Glutamatergic neuron (in vitro differentiated cells): ENCODE results near the gene HIRIP3. TPM values are rescaled to one million over a fixed set of nuclear protein-coding genes. Genes with fewer than 3 reads are reported as not detected.
A peak's percentile ranks its signal among the peaks of the same experiment; 100 is the strongest.
"Not testable (repeated sequence)": the region's sequence is repeated elsewhere in the genome, so short reads cannot be mapped to it uniquely, and the experiment has no call there.

Source experiments
- DNase-seq: peaks from one replicate; pipeline ENCODE4 v3.0.0; 2022
- H3K27ac Mint-ChIP-seq: one replicate; pipeline ENCODE4 v1.8.0; 2020; ENCODE audit warnings: mild to moderate bottlenecking, mixed read lengths, inconsistent platforms; ENCODE audit not compliant: unreplicated experiment
- H3K27me3 Mint-ChIP-seq: one replicate; pipeline ENCODE4 v1.8.0; 2020; ENCODE audit warnings: mild to moderate bottlenecking, moderate library complexity, mixed read lengths, inconsistent platforms; ENCODE audit not compliant: unreplicated experiment
- H3K36me3 Mint-ChIP-seq: one replicate; pipeline ENCODE4 v1.8.0; 2020; ENCODE audit warnings: mild to moderate bottlenecking, mixed read lengths, inconsistent platforms; ENCODE audit not compliant: unreplicated experiment
- H3K4me1 Mint-ChIP-seq: one replicate; pipeline ENCODE4 v1.8.0; 2020; ENCODE audit warnings: mild to moderate bottlenecking, low read depth, mixed read lengths, inconsistent platforms; ENCODE audit not compliant: unreplicated experiment
- H3K4me3 Mint-ChIP-seq: one replicate; pipeline ENCODE4 v1.8.0; 2020; ENCODE audit warnings: mild to moderate bottlenecking, mixed read lengths, inconsistent platforms; ENCODE audit not compliant: unreplicated experiment
- H3K9me3 Mint-ChIP-seq: one replicate; pipeline ENCODE4 v1.8.0; 2020; ENCODE audit warnings: mild to moderate bottlenecking, moderate library complexity, mixed read lengths, inconsistent platforms; ENCODE audit not compliant: unreplicated experiment
- total RNA-seq: library from RNA; stranded (reverse); fragmentation: NEBNext Ultra II Directional; extraction: Animal tissue kit (Norgen Biotek cat#: 25700); gene quantifications from one replicate; pipeline ENCODE4 v1.2.1, GENCODE V29; 2021; ENCODE audit not compliant: unreplicated experiment
- TF ChIP-seq, protein P1 (sequence below): fragments of 200-600 bp; sonication (generic); IDR thresholded peaks from one replicate; pipeline ENCODE4 v1.5.0; 2021; ENCODE audit not compliant: partially characterized antibody, unreplicated experiment

Gene HIRIP3
- total RNA-seq, 1 donor from 2014 or later = 12.2 TPM

DNA sequence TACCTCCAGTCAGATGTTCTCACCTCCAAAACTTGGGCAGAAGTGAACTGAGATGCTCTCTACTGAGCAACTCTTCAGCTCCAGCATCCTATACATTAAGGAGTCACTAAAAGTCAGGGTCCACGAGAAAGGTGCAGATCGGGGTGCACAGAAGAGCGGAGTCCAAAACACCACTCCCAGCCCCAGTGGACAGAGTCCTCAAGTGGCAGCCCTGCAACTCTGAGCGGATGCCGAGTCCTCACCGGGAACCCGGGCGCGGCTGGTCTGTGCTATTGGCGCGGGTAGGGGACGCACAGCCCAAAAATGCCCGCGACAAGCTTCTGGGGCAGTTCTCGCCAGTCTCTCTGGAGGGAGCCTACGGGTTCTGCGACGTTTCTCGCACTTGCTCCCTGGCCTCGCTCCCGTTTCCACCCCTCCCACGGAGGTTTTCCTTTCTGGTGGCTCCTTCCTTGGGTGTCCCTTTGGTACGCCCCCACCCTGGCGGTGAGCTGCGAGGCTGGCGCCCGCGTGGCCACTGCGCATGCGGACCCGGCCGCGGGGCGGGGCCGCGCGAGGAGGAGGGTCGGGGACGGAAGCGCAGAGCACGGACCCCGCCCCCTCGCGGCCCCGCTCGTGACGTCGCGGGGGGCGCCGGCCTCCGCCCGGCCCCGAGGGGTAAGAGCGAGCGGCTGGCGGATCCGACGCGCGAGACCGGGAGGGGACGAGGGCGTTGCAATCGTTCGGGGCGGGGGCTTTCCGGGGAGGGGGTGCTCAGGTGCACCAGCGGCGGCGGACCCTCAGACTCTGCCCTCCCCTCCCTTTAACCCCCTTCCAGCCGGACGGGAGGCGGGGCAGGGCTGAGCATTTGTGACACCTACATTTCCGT, 33.7 kb downstream of the HIRIP3 start, which contains the start of gene TMEM219:
Gene TMEM219, plus strand, starts transcription at position 601 of the 865 bp plus-strand sequence. CDS start 1,065 bp downstream, outside the sequence.
- H3K27me3 Mint-ChIP-seq = peaks cover 2% of the 10 kb centered on the region
- H3K27ac Mint-ChIP-seq = peak within 1 kb of the TSS; percentile 62
- no peaks in the 10 kb centered on the region for H3K4me1 Mint-ChIP-seq
- DNase-seq = peak; percentile 91
- H3K4me3 Mint-ChIP-seq = peak within 1 kb of the TSS; percentile 95
- peaks cover 6% of the 10 kb centered on the region for H3K9me3 Mint-ChIP-seq
- TF ChIP-seq, protein P1, sequence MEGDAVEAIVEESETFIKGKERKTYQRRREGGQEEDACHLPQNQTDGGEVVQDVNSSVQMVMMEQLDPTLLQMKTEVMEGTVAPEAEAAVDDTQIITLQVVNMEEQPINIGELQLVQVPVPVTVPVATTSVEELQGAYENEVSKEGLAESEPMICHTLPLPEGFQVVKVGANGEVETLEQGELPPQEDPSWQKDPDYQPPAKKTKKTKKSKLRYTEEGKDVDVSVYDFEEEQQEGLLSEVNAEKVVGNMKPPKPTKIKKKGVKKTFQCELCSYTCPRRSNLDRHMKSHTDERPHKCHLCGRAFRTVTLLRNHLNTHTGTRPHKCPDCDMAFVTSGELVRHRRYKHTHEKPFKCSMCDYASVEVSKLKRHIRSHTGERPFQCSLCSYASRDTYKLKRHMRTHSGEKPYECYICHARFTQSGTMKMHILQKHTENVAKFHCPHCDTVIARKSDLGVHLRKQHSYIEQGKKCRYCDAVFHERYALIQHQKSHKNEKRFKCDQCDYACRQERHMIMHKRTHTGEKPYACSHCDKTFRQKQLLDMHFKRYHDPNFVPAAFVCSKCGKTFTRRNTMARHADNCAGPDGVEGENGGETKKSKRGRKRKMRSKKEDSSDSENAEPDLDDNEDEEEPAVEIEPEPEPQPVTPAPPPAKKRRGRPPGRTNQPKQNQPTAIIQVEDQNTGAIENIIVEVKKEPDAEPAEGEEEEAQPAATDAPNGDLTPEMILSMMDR = peak; percentile 64
- peaks cover 4% of the 10 kb centered on the region for H3K36me3 Mint-ChIP-seq

DNA sequence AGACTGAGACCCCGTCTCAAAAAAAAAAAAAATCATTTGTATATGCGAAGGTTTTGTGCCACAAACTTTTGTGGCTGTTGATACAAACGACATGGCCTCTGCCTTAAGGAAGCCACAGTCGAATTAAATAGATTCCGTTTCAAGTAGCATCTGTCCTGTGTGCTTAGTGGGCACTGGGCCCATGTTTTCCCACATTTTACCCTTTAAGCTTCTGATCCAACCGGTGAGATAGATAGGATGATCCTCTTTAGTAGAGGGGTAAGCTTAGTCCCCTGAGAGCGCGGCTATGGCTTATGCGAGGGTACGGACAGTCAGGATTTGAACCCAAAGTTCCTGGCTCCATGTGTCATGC, 34.3 kb downstream of the HIRIP3 start:
- H3K4me1 Mint-ChIP-seq = no peaks in the 10 kb centered on the region
- H3K36me3 Mint-ChIP-seq = peaks cover 2% of the 10 kb centered on the region
- peaks cover 5% of the 10 kb centered on the region for H3K9me3 Mint-ChIP-seq
- H3K27ac Mint-ChIP-seq = peak overlapping the region; percentile 59
- H3K4me3 Mint-ChIP-seq = peak overlapping the region; percentile 87
- H3K27me3 Mint-ChIP-seq = peaks cover 2% of the 10 kb centered on the region
- TF ChIP-seq, protein P1 = no peak
- no peak for DNase-seq

DNA sequence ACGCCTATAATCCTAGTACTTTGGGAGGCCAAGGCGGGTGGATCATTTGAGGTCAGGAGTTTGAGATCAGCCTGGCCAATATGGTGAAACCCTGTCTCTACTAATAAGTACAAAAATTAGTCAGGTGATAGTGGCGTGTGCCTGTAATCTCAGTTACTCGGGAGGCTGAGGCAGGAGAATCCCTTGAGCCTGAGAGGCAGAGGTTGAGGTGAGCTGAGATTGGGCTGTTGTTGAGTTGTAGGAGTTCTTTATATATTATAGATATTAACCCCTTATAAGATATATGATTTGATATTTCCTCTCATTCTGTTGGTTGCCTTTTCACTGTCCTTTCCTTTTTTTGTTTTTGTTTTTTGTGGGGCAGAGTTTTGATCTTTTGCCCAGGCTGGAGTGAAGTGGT, 35.6 kb downstream of the HIRIP3 start:
- DNase-seq, H3K27me3 Mint-ChIP-seq, H3K9me3 Mint-ChIP-seq, H3K27ac Mint-ChIP-seq, H3K4me1 Mint-ChIP-seq, H3K36me3 Mint-ChIP-seq: not testable (repeated sequence)
- peak overlapping the region; percentile 50 for H3K4me3 Mint-ChIP-seq

DNA sequence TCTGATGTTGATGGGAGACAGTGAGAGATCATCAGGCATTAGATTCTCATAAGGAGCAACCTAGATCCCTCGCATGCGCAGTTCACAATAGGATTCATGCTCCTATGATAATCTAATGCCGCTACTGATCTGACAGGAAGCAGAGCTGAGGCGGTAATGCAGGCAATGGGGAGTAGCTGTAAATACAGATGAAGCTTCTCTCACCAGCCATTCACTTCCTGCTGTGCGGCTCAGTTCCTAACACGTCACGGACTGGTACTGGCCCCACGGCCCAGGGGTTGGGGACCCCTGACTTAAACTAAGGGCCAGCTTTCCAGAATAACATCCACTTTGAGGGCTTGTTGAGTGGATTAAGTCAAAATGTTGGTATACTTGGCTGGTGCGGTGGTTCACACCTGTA, 36.1 kb downstream of the HIRIP3 start:
- Mint-ChIP-seq H3K4me3 (no peak overlapping the region), H3K9me3 (peaks cover 4% of the 10 kb centered on the region), H3K27ac (no peak overlapping the region), H3K27me3 (peaks cover 2% of the 10 kb centered on the region), H3K36me3 (no peaks in the 10 kb centered on the region), H3K4me1 (no peaks in the 10 kb centered on the region)
- DNase-seq = no peak
- TF ChIP-seq, protein P1 = no peak

DNA sequence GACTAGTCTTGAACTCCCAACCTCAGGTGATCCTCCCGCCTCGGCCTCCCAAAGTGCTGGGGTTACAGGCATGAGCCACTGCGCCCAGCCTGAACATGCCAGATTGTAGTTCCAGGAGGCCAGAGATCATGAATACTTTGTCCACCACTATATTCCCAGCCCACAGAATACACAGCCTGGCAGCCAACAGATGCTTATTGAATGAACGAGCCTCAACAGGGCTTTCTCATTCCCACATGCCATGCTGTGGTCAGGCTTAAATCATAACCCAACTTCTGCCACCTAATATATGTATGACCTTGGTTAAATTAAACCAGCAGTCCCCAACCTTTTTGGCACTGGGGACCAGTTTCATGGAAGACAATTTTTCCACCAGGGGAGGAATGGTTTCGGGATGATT, 36.7 kb downstream of the HIRIP3 start:
- Mint-ChIP-seq H3K27me3 (peaks cover 2% of the 10 kb centered on the region), H3K27ac (no peak overlapping the region), H3K4me1 (no peaks in the 10 kb centered on the region), H3K4me3 (no peak overlapping the region), H3K36me3 (no peaks in the 10 kb centered on the region), H3K9me3 (peaks cover 4% of the 10 kb centered on the region)
- no peak for DNase-seq
- TF ChIP-seq, protein P1 = no peak
